Gastrocnemius medialis (tissue), 4 donors: ENCODE measurements around the gene RFC1.

Source experiments
- POLR2A ChIP-seq, 2 donors: fragments of 450-650 bp; IDR thresholded peaks; one replicate each; pipeline ENCODE4 v1.6.1; 2017; ENCODE audit warnings: antibody characterized with exemption in 2 of 2, mild to moderate bottlenecking in 2 of 2, moderate library complexity in 2 of 2
- TF ChIP-seq, protein P1 (sequence below), 5 experiments: fragments of 450-650 bp in 3 of 5; fragments of 200-600 bp in 2 of 5; sonication (generic) in 2 of 5; IDR thresholded peaks in 4 of 5; conservative IDR thresholded peaks in 1 of 5; 1 replicate in 4 of 5; 2 replicates in 1 of 5; pipeline ENCODE4 v1.5.1; 2016 to 2019; ENCODE audit warnings: antibody characterized with exemption in 5 of 5, mild to moderate bottlenecking in 3 of 5, moderate library complexity in 3 of 5

DNA sequence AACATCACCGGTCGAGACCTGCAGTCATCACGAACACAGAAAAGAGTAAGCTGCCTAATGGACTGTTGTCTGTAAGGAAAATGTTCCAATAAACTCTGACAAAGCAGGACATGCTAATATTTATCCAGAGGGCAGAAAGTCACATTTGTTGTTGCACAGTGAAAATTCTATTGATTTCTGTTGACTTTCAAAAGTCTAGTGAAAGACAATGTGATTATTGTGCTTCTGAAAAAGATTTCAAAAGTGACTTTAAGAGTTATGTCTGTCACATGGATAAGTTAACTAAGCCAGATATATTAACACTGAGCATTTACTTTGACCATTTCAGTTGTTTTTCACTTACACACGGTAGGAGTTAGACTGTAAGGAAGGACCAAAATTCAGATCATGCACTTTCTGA is 9.3 kb upstream of the RFC1 start:
- TF ChIP-seq, protein P1, sequence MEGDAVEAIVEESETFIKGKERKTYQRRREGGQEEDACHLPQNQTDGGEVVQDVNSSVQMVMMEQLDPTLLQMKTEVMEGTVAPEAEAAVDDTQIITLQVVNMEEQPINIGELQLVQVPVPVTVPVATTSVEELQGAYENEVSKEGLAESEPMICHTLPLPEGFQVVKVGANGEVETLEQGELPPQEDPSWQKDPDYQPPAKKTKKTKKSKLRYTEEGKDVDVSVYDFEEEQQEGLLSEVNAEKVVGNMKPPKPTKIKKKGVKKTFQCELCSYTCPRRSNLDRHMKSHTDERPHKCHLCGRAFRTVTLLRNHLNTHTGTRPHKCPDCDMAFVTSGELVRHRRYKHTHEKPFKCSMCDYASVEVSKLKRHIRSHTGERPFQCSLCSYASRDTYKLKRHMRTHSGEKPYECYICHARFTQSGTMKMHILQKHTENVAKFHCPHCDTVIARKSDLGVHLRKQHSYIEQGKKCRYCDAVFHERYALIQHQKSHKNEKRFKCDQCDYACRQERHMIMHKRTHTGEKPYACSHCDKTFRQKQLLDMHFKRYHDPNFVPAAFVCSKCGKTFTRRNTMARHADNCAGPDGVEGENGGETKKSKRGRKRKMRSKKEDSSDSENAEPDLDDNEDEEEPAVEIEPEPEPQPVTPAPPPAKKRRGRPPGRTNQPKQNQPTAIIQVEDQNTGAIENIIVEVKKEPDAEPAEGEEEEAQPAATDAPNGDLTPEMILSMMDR (IDR thresholded peaks at IDR 0.05 in 4 of 5, conservative IDR thresholded peaks at IDR 0.05 in 1 of 5): no peak
- TF ChIP-seq POLR2A (IDR thresholded peaks at IDR 0.05): no peak
